OCI-LY7 (cell line): ENCODE results near the gene UBAP1L. TPM values are rescaled to one million over a fixed set of nuclear protein-coding genes. Genes with fewer than 3 reads are reported as not detected.
A peak's percentile ranks its signal among the peaks of the same experiment; 100 is the strongest.

Experiments used
- BruUV-seq: library from RNA; stranded (reverse); fragments of 400-500 nt; replicated peaks from 2 replicates; lab custom pipeline; 2021; lab: Mats Ljungman, UMichigan
- CTCF ChIA-PET: fragments of 300-600 bp; sonication (Branson Sonifier 250); formaldehyde crosslinking; loops from one replicate; lab custom pipeline; 2022; ENCODE audit warnings: antibody characterized with exemption; ENCODE audit not compliant: unreplicated experiment; lab: Charles Lee
- POLR2A ChIA-PET: fragments of 300-600 bp; sonication (Branson Sonifier 250); formaldehyde crosslinking; loops from one replicate; lab custom pipeline; 2022; ENCODE audit warnings: antibody characterized with exemption; lab: Charles Lee
- DNase-seq: peaks from one replicate; pipeline ENCODE4 v3.0.0-alpha.2; 2015; ENCODE audit warnings: low spot score
- H2AFZ ChIP-seq: fragments of 200-600 bp; sonication (generic), shearing (Covaris generic); 2 replicates; pipeline ENCODE4 v1.6.1; 2014; ENCODE audit warnings: mild to moderate bottlenecking, antibody characterized with exemption, low read length, moderate library complexity
- H3K27ac ChIP-seq: fragments of 200-600 bp; sonication (generic); 2 replicates; pipeline ENCODE4 v1.5.1; 2014; ENCODE audit warnings: mixed run types, low read depth, mild to moderate bottlenecking, moderate library complexity, low read length, inconsistent platforms; ENCODE audit not compliant: poor library complexity, severe bottlenecking
- H3K36me3 ChIP-seq: fragments of 200-600 bp; sonication (generic); 2 replicates; pipeline ENCODE4 v1.6.1; 2014; ENCODE audit warnings: mild to moderate bottlenecking, antibody characterized with exemption, low read length, moderate library complexity, mixed read lengths; ENCODE audit not compliant: insufficient read depth
- H3K4me1 ChIP-seq: fragments of 200-600 bp; sonication (generic); 2 replicates; pipeline ENCODE4 v1.5.1; 2014; ENCODE audit warnings: mild to moderate bottlenecking, low read length; ENCODE audit not compliant: insufficient read depth, poor library complexity, severe bottlenecking
- H3K4me2 ChIP-seq: fragments of 200-600 bp; sonication (generic); 2 replicates; pipeline ENCODE4 v1.6.1; 2014; ENCODE audit warnings: mild to moderate bottlenecking, low read length
- H3K4me3 ChIP-seq: fragments of 200-600 bp; sonication (generic); 2 replicates; pipeline ENCODE4 v1.5.1; 2014; ENCODE audit warnings: mild to moderate bottlenecking, low read depth, low read length; ENCODE audit not compliant: poor library complexity, severe bottlenecking
- H3K79me2 ChIP-seq: fragments of 200-600 bp; sonication (generic); 2 replicates; pipeline ENCODE4 v1.6.1; 2016; ENCODE audit warnings: low read depth, mild to moderate bottlenecking, low read length, moderate library complexity, mixed read lengths; ENCODE audit not compliant: insufficient read depth
- H3K9me2 ChIP-seq: fragments of 200-600 bp; sonication (generic); 2 replicates; pipeline ENCODE4 v1.6.1; 2016; ENCODE audit warnings: mild to moderate bottlenecking, low read length, mixed read lengths; ENCODE audit not compliant: insufficient read depth
- H3K9me3 ChIP-seq: fragments of 200-600 bp; sonication (generic); 2 replicates; pipeline ENCODE4 v1.6.1; 2014; ENCODE audit warnings: mild to moderate bottlenecking, mixed run types, low read length, mixed read lengths
- H4K20me1 ChIP-seq: fragments of 200-600 bp; sonication (generic); 2 replicates; pipeline ENCODE4 v1.6.1; 2014; ENCODE audit warnings: mild to moderate bottlenecking, antibody characterized with exemption, low read length, moderate library complexity, mixed read lengths; ENCODE audit not compliant: insufficient read depth
- EZH2phosphoT487 ChIP-seq: fragments of 200-600 bp; sonication (generic); IDR thresholded peaks from 2 replicates; pipeline ENCODE4 v1.6.1; 2018; ENCODE audit warnings: low read depth, borderline replicate concordance, mild to moderate bottlenecking, mixed run types, antibody characterized with exemption, low read length, moderate library complexity, mixed read lengths
- intact Hi-C: fragments of 100-400 bp; cut with micrococcal nuclease; formaldehyde crosslinking; loops from one replicate; pipeline ENCODE4 v1.10.0; 2022; ENCODE audit not compliant: unreplicated experiment
- total RNA-seq, 2 experiments: library from RNA; depleted of rRNA in 1 of 2; stranded (reverse); fragments of >200 nt in 1 of 2; shearing (Covaris generic) in 1 of 2; gene quantifications; 2 replicates each; pipeline ENCODE4 v1.2.3, GENCODE V29; 2014 to 2022
- TF ChIP-seq, protein P1 (sequence below): fragments of 200-600 bp; sonication (generic); conservative IDR thresholded peaks from 2 replicates; pipeline ENCODE4 v1.5.1; 2014; ENCODE audit warnings: mild to moderate bottlenecking, antibody characterized with exemption, low read length, moderate library complexity, mixed read lengths

Gene UBAP1L
- total RNA-seq, 2 experiments from 2014 or later, result 7.4 to 8.3 TPM

DNA sequence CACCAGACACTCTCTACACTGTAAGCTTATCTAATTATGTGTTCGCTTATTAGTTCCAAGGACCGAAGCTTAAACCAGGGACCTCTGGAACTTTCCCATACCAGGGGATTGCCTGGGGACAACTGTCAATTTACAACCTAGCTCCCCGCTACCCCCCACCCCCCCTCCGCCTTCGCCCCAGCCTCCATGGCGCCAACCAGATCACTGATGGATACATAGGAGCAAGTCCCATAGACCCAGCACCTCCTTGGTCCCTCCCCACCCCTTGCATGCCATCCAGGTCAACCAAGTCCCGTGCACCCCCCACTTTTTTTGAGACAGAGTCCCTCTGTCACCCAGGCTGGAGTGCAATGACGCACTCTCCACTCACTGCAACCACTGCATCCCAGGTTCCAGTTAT, 19.5 kb upstream of the UBAP1L start:
- ChIA-PET CTCF (no interaction called here), POLR2A (interaction anchor here (0.6 to 1.7 kb wide), 6 partner anchors 11 to 318 kb away, joined by 3 to 10 read pairs (median 4); partner anchors contain the start of genes CLPX and PARP16)
- no peak for DNase-seq
- H3K79me2 ChIP-seq, result peaks cover 28% of the 10 kb centered on the region
- peaks cover 11% of the 10 kb centered on the region; the same call in 1 of the 2 replicates for H3K9me3 ChIP-seq
- peaks cover 13% of the 10 kb centered on the region for H3K4me1 ChIP-seq
- peak overlapping the region; percentile 87 for H3K4me3 ChIP-seq
- no peaks in the 10 kb centered on the region for H3K9me2 ChIP-seq
- no TSS peak for BruUV-seq
- no peaks in the 10 kb centered on the region for H4K20me1 ChIP-seq
- peaks cover 12% of the 10 kb centered on the region; the same call in 1 of the 2 replicates for H3K36me3 ChIP-seq
- no peak overlapping the region for H2AFZ ChIP-seq
- H3K27ac ChIP-seq, result no peak overlapping the region
- intact Hi-C loops, result no loop called here
- peak overlapping the region; percentile 86 for H3K4me2 ChIP-seq
- TF ChIP-seq, protein P1, sequence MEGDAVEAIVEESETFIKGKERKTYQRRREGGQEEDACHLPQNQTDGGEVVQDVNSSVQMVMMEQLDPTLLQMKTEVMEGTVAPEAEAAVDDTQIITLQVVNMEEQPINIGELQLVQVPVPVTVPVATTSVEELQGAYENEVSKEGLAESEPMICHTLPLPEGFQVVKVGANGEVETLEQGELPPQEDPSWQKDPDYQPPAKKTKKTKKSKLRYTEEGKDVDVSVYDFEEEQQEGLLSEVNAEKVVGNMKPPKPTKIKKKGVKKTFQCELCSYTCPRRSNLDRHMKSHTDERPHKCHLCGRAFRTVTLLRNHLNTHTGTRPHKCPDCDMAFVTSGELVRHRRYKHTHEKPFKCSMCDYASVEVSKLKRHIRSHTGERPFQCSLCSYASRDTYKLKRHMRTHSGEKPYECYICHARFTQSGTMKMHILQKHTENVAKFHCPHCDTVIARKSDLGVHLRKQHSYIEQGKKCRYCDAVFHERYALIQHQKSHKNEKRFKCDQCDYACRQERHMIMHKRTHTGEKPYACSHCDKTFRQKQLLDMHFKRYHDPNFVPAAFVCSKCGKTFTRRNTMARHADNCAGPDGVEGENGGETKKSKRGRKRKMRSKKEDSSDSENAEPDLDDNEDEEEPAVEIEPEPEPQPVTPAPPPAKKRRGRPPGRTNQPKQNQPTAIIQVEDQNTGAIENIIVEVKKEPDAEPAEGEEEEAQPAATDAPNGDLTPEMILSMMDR, result no peak

DNA sequence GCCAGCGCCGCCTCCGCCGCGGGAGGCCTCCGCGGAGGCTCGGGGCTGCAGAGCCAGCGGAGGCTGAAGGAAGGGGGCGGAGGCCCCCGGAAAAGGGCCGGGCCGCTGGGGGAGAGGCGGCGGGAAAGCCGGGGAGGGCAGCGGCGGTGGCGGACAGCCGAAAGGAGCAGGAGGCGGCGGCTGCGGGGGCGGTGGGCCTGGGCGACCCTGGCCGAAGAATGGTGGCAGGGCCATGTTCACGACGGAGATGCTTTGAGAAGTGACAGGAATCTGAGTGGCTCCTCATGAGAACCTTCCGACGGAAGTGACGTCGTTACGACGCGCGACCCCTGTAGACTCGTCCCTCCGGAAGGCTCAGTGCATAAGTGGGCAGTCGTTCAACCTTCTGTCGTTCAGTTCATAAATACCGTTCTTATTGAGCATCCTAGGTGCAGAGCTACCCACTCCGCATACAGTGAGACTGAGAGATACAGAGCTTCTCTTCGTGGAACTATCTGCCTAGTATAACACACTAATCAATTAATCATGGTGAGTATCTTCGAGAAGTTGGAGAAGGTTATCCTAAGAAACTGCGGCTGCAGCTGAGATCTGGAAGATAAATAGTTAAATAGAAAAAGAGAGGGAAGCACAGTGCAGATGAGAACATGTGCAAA, 18.7 kb upstream of the UBAP1L start, which contains the start of gene PDCD7:
TSS of gene PDCD7 (minus strand) at position 261 of the 653 bp plus-strand sequence. CDS start at position 234, 27 bp downstream.
- H4K20me1 ChIP-seq, result no peaks in the 10 kb centered on the region
- ChIA-PET POLR2A (interaction anchor here (0.6 to 1.6 kb wide), 5 partner anchors 9 to 152 kb away, joined by 3 to 10 read pairs (median 6); partner anchors contain the start of genes CLPX and PARP16), CTCF (no interaction called here)
- no peaks in the 10 kb centered on the region for H3K9me2 ChIP-seq
- H3K4me3 ChIP-seq, result peak within 1 kb of the TSS; percentile 87
- peaks cover 11% of the 10 kb centered on the region; the same call in 1 of the 2 replicates for H3K9me3 ChIP-seq
- DNase-seq, result peak; percentile 95
- H2AFZ ChIP-seq, result peak within 1 kb of the TSS; percentile 95
- intact Hi-C loops, result loop anchor here (1.0 to 2.0 kb wide), 3 partner anchors 52 to 171 kb away; partner anchors contain the start of genes CLPX, RNU5A-1 and RNU5B-1
- H3K4me1 ChIP-seq, result peaks cover 13% of the 10 kb centered on the region
- peak within 1 kb of the TSS; percentile 86 for H3K4me2 ChIP-seq
- no TSS peak for BruUV-seq
- peak within 1 kb of the TSS; percentile 64 for H3K27ac ChIP-seq
- H3K79me2 ChIP-seq, result peaks cover 31% of the 10 kb centered on the region
- peaks cover 20% of the 10 kb centered on the region for H3K36me3 ChIP-seq
- no peak for TF ChIP-seq EZH2phosphoT487

DNA sequence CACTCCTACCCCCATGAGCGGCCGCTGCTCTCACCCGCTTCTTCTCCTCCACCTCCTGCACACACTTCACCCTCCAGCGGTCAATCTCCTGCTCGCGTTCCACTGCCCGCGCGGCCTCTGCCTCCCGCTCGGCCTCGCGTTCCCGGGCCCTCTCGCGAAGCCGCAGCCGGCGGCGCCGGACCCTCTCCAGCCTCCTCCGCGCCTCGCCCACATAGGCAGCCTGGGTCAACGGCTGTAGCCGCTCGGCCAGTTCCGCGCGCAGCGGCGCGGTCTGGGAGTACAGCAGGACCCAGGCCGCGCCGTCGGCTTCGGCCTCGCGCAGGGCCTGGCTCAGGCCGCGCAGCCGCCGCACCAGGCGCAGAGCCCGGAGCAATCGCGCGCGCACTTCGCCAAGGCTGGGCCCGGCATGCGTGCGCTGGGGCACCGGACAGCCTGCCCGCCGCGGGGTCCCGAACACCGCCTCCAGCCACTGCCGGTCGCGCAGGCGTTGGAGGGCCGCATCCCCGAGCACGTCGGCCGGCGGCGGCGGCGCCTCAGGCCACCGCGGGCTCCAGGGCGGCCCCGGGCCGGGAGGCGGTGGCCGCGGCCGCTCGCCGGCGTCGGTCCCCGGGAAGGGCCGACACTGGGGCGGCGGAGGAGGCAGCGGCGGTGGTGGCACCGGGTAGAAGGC, 18.0 kb upstream of the UBAP1L start:
- ChIA-PET POLR2A (interaction anchor here (0.6 to 1.6 kb wide), 3 partner anchors 12 to 16 kb away, joined by 3 to 7 read pairs (median 6); no protein-coding TSS in a partner anchor), CTCF (no interaction called here)
- H3K4me1 ChIP-seq, result peaks cover 13% of the 10 kb centered on the region
- intact Hi-C loops, result loop anchor here (1.0 to 2.0 kb wide), 3 partner anchors 52 to 171 kb away; partner anchors contain the start of genes CLPX, RNU5A-1 and RNU5B-1
- H3K36me3 ChIP-seq, result peaks cover 27% of the 10 kb centered on the region
- peak overlapping the region; percentile 64 for H3K27ac ChIP-seq
- peak overlapping the region; percentile 86 for H3K4me2 ChIP-seq
- H4K20me1 ChIP-seq, result no peaks in the 10 kb centered on the region
- H3K9me2 ChIP-seq, result no peaks in the 10 kb centered on the region
- peaks cover 11% of the 10 kb centered on the region; the same call in 1 of the 2 replicates for H3K9me3 ChIP-seq
- no peak overlapping the region; the same call in 1 of the 2 replicates for H2AFZ ChIP-seq
- TF ChIP-seq, protein P1, result no peak
- TF ChIP-seq EZH2phosphoT487, result no peak
- H3K79me2 ChIP-seq, result peaks cover 31% of the 10 kb centered on the region
- DNase-seq, result peak; percentile 68
- peak overlapping the region; percentile 87 for H3K4me3 ChIP-seq
- BruUV-seq, result TSS peak; percentile 65
